ENCODE results near the gene CHCHD4.

GRCh38 chr3:14166877-14167603 lies 42.4 kb upstream of the CHCHD4 start:
- TF ChIP-seq, protein P1, sequence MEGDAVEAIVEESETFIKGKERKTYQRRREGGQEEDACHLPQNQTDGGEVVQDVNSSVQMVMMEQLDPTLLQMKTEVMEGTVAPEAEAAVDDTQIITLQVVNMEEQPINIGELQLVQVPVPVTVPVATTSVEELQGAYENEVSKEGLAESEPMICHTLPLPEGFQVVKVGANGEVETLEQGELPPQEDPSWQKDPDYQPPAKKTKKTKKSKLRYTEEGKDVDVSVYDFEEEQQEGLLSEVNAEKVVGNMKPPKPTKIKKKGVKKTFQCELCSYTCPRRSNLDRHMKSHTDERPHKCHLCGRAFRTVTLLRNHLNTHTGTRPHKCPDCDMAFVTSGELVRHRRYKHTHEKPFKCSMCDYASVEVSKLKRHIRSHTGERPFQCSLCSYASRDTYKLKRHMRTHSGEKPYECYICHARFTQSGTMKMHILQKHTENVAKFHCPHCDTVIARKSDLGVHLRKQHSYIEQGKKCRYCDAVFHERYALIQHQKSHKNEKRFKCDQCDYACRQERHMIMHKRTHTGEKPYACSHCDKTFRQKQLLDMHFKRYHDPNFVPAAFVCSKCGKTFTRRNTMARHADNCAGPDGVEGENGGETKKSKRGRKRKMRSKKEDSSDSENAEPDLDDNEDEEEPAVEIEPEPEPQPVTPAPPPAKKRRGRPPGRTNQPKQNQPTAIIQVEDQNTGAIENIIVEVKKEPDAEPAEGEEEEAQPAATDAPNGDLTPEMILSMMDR (IDR thresholded peaks at IDR 0.05): no peak
- TF ChIP-seq TCF7L2 (IDR thresholded peaks at IDR 0.05; ENCODE audit: low read depth, low read length): no peak
- TF ChIP-seq, protein P2, sequence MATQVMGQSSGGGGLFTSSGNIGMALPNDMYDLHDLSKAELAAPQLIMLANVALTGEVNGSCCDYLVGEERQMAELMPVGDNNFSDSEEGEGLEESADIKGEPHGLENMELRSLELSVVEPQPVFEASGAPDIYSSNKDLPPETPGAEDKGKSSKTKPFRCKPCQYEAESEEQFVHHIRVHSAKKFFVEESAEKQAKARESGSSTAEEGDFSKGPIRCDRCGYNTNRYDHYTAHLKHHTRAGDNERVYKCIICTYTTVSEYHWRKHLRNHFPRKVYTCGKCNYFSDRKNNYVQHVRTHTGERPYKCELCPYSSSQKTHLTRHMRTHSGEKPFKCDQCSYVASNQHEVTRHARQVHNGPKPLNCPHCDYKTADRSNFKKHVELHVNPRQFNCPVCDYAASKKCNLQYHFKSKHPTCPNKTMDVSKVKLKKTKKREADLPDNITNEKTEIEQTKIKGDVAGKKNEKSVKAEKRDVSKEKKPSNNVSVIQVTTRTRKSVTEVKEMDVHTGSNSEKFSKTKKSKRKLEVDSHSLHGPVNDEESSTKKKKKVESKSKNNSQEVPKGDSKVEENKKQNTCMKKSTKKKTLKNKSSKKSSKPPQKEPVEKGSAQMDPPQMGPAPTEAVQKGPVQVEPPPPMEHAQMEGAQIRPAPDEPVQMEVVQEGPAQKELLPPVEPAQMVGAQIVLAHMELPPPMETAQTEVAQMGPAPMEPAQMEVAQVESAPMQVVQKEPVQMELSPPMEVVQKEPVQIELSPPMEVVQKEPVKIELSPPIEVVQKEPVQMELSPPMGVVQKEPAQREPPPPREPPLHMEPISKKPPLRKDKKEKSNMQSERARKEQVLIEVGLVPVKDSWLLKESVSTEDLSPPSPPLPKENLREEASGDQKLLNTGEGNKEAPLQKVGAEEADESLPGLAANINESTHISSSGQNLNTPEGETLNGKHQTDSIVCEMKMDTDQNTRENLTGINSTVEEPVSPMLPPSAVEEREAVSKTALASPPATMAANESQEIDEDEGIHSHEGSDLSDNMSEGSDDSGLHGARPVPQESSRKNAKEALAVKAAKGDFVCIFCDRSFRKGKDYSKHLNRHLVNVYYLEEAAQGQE (IDR thresholded peaks at IDR 0.05; ENCODE audit: insufficient read depth in 1 of 2, low read depth in 2 of 2, low read length in 1 of 2): no peak
- no peak for TF ChIP-seq SIN3A (IDR thresholded peaks at IDR 0.05; ENCODE audit: borderline replicate concordance, insufficient read depth, low read depth, low read length)

Measured in Panc1 (cell line).